Activated T-cell treated with anti-CD3 and anti-CD28 coated beads, Interleukin-2, amount 50 U/mL, for 1 hour (primary cell): ENCODE results near the gene DCAF7.

Source experiments
- DNase-seq: peaks from one replicate; pipeline ENCODE4 v3.0.0-alpha.2; 2020

DCAF7 gene

DNA sequence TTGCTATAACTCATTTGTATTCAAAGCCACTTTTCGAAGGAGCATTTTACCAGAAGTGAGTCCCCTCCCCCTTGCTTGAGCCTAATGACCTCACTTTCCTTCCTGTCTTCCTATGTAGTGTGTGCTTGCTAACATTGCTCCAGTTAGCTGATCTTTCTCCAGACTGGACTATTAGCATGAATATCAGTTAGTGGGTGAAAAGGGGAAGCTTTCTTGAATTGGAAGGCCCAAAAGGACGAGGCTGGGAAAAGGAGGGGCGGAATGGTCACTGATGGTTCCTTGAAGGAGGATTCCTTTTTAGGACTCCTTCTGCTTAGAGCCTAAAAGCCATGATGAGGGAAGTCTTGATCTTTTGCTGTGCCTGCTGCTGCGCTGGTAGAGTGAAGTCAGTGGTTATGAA is 83.9 kb downstream of the DCAF7 start:
- DNase-seq, result no peak

DNA sequence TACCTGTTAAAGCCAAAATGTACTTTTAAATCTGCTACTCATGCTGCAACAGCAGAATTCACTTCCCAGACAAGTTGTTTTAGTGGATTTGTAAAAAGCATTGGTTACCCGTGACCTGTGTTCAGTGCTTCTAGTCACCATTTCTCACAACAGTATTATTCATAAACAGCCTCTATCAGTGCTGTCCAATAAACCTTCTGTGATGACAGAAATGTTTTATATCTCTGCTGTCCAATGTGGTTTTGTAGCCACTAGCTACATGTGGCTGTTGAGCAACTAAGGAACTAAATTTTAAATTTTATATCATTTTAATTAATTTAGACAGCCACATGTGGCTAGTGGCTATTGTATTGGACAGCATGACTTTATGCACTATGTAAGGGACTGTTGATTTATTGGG is 84.5 kb downstream of the DCAF7 start:
- DNase-seq, result no peak

GRCh38 chr17:63635290-63635689 is 85.0 kb downstream of the DCAF7 start:
- DNase-seq, result no peak

DNA sequence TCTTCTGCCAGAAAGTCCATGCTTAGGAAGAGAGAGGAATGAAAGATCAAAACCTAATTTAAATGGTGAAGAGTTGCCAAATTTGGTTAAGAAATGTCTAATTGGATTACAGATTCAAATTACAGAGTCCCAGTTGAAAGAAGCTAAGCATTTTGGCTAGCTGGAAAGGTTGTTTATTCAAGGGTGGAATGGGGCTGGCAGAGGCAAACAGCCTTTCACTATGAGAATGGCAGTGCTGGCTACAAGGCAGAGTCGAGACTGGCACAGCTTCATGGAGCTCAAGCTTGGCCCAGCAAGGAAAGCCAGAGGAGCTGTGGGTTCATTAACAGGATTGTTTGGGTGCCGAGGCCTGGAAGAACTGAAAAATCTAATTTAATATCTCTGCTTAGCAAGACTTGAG is 85.5 kb downstream of the DCAF7 start:
- no peak for DNase-seq

GRCh38 chr17:63639125-63639524 is 88.8 kb downstream of the DCAF7 start:
- DNase-seq, result no peak

DNA sequence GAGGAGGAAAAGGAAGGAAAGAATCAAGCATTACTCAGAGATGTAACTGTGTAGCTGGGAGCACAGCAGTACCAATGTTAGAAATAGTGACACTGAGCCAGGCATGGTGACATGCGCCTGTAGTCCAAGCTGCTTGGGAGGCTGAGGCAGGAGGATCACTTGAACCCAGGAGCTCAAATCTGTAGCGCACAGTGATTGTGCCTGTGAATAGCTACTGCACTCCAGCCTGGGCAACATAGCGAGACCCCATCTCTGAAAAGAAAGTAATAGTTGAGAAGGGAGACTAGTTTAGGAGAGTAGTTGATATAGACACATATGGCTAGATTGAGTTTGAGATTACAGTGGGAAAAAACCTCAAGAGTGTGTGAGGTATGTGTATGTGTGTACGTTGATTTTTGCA is 89.8 kb downstream of the DCAF7 start:
- DNase-seq, result no peak

DNA sequence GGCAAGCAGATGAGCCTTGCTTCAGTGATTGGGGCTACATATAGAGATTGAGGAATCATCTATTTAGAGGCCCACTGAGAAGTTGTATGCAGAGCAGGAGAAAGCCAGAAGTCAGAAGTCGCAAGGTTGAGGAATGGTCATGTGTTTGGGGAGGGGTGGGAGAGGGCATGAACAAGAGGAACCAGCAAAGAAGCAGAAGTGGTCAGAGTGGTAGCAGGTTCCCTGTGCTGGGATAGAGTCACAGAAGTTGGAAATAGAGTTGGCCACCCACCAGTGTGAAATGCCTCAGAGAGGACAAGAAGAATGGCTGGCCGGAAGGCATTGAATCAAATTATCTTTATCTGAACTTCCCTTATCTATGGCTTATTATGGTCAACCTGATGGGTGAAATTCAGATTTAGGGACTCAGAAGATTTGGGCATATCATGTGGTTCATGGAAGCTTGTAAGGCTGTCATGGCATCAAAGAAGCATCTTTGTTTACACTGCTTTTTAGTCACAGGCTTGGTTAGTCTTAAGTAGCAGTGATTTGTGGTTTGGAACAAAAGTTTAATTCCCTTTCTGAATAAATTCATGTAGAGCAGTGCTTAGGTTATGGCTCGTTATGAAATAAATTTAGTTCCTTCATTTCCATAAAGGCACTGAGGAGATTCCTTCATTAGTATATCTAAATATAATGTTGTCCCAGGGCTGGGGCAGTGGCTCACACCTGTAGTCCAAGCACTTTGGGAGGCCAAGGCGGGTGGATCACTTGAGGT is 91.6 kb downstream of the DCAF7 start:
- DNase-seq, result no peak
